MM.1S (cell line): Measurements from ENCODE around the gene KIN.

Source experiments
- DNase-seq: peaks from one replicate; pipeline ENCODE4 v3.0.0-alpha.2; 2015
- H2AFZ ChIP-seq: fragments of 300-600 bp; sonication (generic); 2 replicates; pipeline ENCODE4 v1.6.0; 2016; ENCODE audit warnings: antibody characterized with exemption, low read length
- H3F3A ChIP-seq: fragments of 300-600 bp; sonication (generic); 2 replicates; pipeline ENCODE4 v1.6.1; 2016; ENCODE audit warnings: mild to moderate bottlenecking, antibody characterized with exemption, low read length, moderate library complexity, mixed read lengths; ENCODE audit not compliant: insufficient read depth
- H3K27ac ChIP-seq: fragments of 300-600 bp; sonication (generic); 2 replicates; pipeline ENCODE4 v1.5.1; 2016; ENCODE audit warnings: mild to moderate bottlenecking, low read length
- H3K27me3 ChIP-seq: fragments of 300-600 bp; sonication (generic); replicated peaks from 2 replicates; pipeline ENCODE4 v1.6.0; 2016; ENCODE audit warnings: low read length; ENCODE audit not compliant: insufficient read depth
- H3K36me3 ChIP-seq: fragments of 300-600 bp; sonication (generic); replicated peaks from 2 replicates; pipeline ENCODE4 v1.6.1; 2016; ENCODE audit warnings: mild to moderate bottlenecking, low read length, mixed read lengths; ENCODE audit not compliant: insufficient read depth
- H3K4me1 ChIP-seq: fragments of 300-600 bp; sonication (generic); 2 replicates; pipeline ENCODE4 v1.6.1; 2016; ENCODE audit warnings: low read length, mixed read lengths
- H3K4me2 ChIP-seq: fragments of 300-600 bp; sonication (generic); 2 replicates; pipeline ENCODE4 v1.6.0; 2016; ENCODE audit warnings: low read depth, low read length
- H3K4me3 ChIP-seq: fragments of 300-600 bp; sonication (generic); 2 replicates; pipeline ENCODE4 v1.5.1; 2016; ENCODE audit warnings: low read length, mixed read lengths
- H3K79me2 ChIP-seq: fragments of 300-600 bp; sonication (generic); 2 replicates; pipeline ENCODE4 v1.6.1; 2016; ENCODE audit warnings: mixed run types, low read length, mixed read lengths
- H3K9ac ChIP-seq: fragments of 300-600 bp; sonication (generic); 2 replicates; pipeline ENCODE4 v1.6.1; 2016; ENCODE audit warnings: low read length, mixed read lengths
- H3K9me2 ChIP-seq: fragments of 300-600 bp; sonication (generic); replicated peaks from 2 replicates; pipeline ENCODE4 v1.6.1; 2016; ENCODE audit warnings: mild to moderate bottlenecking, low read length, mixed read lengths; ENCODE audit not compliant: insufficient read depth
- H3K9me3 ChIP-seq: fragments of 300-600 bp; sonication (generic); replicated peaks from 2 replicates; pipeline ENCODE4 v1.6.1; 2016; ENCODE audit warnings: mild to moderate bottlenecking, low read length, mixed read lengths; ENCODE audit not compliant: insufficient read depth
- H4K20me1 ChIP-seq: fragments of 300-600 bp; sonication (generic); 2 replicates; pipeline ENCODE4 v1.6.1; 2016; ENCODE audit warnings: mild to moderate bottlenecking, low read length, moderate library complexity, mixed read lengths; ENCODE audit not compliant: insufficient read depth
- EZH2 ChIP-seq: fragments of 300-600 bp; sonication (generic); optimal IDR thresholded peaks from 2 replicates; pipeline ENCODE3; 2017; ENCODE audit warnings: low read depth, mild to moderate bottlenecking, antibody characterized with exemption, low read length, mixed read lengths
- EZH2phosphoT487 ChIP-seq: fragments of 300-600 bp; sonication (generic); IDR thresholded peaks from 2 replicates; pipeline ENCODE4 v1.6.1; 2018; ENCODE audit warnings: antibody characterized with exemption, low read length
- TF ChIP-seq, protein P1 (sequence below): fragments of 300-600 bp; sonication (generic); IDR thresholded peaks from 2 replicates; pipeline ENCODE4 v1.5.1; 2016; ENCODE audit warnings: antibody characterized with exemption, low read length, mixed read lengths

KIN gene

DNA sequence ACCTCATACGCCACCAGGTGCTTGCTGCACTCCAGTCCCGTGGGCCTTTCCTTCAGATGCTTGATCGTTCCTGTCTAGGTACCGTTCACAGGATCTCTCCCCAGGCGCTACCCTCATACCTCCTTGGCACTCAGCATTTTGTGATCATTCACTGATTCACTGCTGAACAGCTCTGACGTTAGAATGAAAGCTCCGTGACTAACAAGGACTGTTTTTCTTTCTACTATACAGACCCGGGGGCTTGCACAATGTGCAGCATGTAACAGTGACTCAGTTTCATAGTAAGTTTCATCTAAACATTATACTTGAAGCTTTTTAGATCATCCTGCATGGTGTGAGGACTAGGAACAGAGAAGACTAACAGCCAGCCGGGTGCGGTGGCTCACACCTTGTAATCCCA lies 20.6 kb downstream of the KIN start:
- Histone ChIP-seq H3K4me3 (no peak overlapping the region), H3K9ac (no peak overlapping the region), H3K9me2 (no peaks in the 10 kb centered on the region), H2AFZ (no peak overlapping the region), H3K9me3 (no peaks in the 10 kb centered on the region), H3K36me3 (peaks cover 4% of the 10 kb centered on the region), H3K27me3 (no peaks in the 10 kb centered on the region), H3K79me2 (no peaks in the 10 kb centered on the region), H4K20me1 (no peaks in the 10 kb centered on the region), H3F3A (no peaks in the 10 kb centered on the region), H3K4me2 (no peak overlapping the region), H3K27ac (no peak overlapping the region), H3K4me1 (no peaks in the 10 kb centered on the region)
- TF ChIP-seq EZH2 (no peak), EZH2phosphoT487 (no peak)
- TF ChIP-seq, protein P1, sequence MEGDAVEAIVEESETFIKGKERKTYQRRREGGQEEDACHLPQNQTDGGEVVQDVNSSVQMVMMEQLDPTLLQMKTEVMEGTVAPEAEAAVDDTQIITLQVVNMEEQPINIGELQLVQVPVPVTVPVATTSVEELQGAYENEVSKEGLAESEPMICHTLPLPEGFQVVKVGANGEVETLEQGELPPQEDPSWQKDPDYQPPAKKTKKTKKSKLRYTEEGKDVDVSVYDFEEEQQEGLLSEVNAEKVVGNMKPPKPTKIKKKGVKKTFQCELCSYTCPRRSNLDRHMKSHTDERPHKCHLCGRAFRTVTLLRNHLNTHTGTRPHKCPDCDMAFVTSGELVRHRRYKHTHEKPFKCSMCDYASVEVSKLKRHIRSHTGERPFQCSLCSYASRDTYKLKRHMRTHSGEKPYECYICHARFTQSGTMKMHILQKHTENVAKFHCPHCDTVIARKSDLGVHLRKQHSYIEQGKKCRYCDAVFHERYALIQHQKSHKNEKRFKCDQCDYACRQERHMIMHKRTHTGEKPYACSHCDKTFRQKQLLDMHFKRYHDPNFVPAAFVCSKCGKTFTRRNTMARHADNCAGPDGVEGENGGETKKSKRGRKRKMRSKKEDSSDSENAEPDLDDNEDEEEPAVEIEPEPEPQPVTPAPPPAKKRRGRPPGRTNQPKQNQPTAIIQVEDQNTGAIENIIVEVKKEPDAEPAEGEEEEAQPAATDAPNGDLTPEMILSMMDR = no peak
- no peak for DNase-seq

DNA sequence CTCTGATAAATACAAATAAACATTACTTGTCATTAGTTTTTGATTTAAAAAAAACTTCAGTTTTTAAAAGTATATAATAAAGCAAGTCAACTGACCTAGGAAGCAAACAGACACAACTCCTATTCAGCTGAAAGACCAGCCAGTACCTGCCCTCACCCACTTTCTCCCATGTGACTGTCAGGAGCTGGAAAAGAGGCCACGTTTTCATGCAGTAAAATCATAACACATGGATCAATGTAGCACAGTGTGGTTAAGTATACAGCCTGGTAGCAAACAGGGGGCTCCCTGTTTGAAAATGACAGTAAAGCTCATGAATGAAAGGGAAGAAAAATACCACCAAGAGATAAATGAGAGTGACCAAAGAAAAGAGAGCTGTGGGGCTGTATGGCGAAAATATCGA lies 21.6 kb downstream of the KIN start:
- no peak overlapping the region for H3K27ac ChIP-seq
- no peaks in the 10 kb centered on the region for H3K27me3 ChIP-seq
- H3K4me1 ChIP-seq = no peaks in the 10 kb centered on the region
- H3K79me2 ChIP-seq = no peaks in the 10 kb centered on the region
- no peak overlapping the region for H3K4me3 ChIP-seq
- no peaks in the 10 kb centered on the region for H3F3A ChIP-seq
- no peak for DNase-seq
- H3K36me3 ChIP-seq = peaks cover 4% of the 10 kb centered on the region
- no peaks in the 10 kb centered on the region for H3K9me2 ChIP-seq
- no peak overlapping the region for H3K4me2 ChIP-seq
- H3K9ac ChIP-seq = no peak overlapping the region
- H4K20me1 ChIP-seq = no peaks in the 10 kb centered on the region
- no peak for TF ChIP-seq EZH2phosphoT487
- TF ChIP-seq EZH2 = no peak
- TF ChIP-seq, protein P1 = no peak
- H3K9me3 ChIP-seq = no peaks in the 10 kb centered on the region
- H2AFZ ChIP-seq = no peak overlapping the region

DNA sequence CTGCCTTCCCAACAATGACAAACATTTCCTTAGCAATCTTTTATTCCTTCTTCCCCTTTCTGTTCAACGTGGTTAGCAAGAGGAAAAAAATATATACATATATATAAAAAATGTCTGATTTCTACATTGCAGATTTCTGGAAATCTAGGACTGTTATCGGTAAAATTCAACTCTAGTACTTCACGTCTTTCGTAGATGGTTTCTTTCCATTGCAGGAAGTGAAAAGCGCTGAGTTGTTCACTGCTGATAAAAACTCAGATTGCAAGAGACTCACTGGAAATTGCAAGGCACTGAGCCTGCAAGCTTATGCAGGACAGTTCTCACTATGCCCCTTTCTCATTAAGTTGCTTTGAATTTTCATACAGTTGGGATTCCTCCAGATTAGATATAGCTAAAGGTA lies 23.9 kb downstream of the KIN start:
- no peaks in the 10 kb centered on the region for H3K27me3 ChIP-seq
- no peaks in the 10 kb centered on the region for H3F3A ChIP-seq
- no peak for DNase-seq
- H3K79me2 ChIP-seq = no peaks in the 10 kb centered on the region
- H2AFZ ChIP-seq = no peak overlapping the region
- no peak overlapping the region for H3K27ac ChIP-seq
- H3K9ac ChIP-seq = no peak overlapping the region
- no peaks in the 10 kb centered on the region for H3K9me3 ChIP-seq
- no peak overlapping the region for H3K4me3 ChIP-seq
- no peaks in the 10 kb centered on the region for H4K20me1 ChIP-seq
- H3K36me3 ChIP-seq = peaks cover 4% of the 10 kb centered on the region
- H3K4me1 ChIP-seq = no peaks in the 10 kb centered on the region
- no peak overlapping the region for H3K4me2 ChIP-seq
- no peaks in the 10 kb centered on the region for H3K9me2 ChIP-seq
- TF ChIP-seq EZH2 (no peak), EZH2phosphoT487 (no peak)
- TF ChIP-seq, protein P1 = no peak
